ENCODE results near the gene HEATR5A.

DNA sequence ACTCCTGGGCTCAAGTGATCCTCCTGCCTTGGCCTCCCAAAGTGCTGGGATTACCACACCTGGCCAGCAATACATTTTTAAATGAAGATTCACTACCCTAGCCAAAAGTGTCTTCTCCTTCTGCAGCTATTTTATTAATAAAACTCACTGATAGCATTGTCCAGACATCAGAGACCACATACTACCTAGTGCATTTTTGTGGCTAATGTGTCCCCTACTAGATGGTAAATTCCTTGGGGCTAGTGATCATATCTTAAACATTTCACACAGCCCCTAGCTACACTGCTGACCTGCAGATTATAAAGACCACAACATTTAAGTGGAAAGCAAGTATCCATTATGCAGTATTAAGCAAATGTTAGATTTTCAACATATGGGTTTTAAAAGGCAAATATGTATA is 19.9 kb upstream of the HEATR5A start:
- no peak for TF ChIP-seq MTA2 (IDR thresholded peaks at IDR 0.05; ENCODE audit: low read depth)
- no peak for TF ChIP-seq ZNF274 (IDR thresholded peaks at IDR 0.05; ENCODE audit: insufficient read depth, insufficient read length)
- TF ChIP-seq CEBPB (IDR thresholded peaks at IDR 0.05; ENCODE audit: borderline replicate concordance in 1 of 2, low read depth in 2 of 2, low read length in 2 of 2) = no peak
- no peak for TF ChIP-seq POLR2A (IDR thresholded peaks at IDR 0.05; ENCODE audit: low read depth, low read length)
- TF ChIP-seq JUNB (IDR thresholded peaks at IDR 0.05) = no peak
- no peak for TF ChIP-seq SP1 (IDR thresholded peaks at IDR 0.05; ENCODE audit: low read depth, low read length)
- no peak for TF ChIP-seq EP300 (IDR thresholded peaks at IDR 0.05; ENCODE audit: borderline replicate concordance in 1 of 2, control insufficient read depth in 1 of 2, low read depth in 2 of 2, low read length in 2 of 2)
- TF ChIP-seq, protein P1, sequence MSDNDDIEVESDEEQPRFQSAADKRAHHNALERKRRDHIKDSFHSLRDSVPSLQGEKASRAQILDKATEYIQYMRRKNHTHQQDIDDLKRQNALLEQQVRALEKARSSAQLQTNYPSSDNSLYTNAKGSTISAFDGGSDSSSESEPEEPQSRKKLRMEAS (IDR thresholded peaks at IDR 0.05; ENCODE audit: low read depth, low read length) = no peak
- TF ChIP-seq RAD51 (IDR thresholded peaks at IDR 0.05) = no peak
- TF ChIP-seq SRF (IDR thresholded peaks at IDR 0.05; ENCODE audit: low read depth in 2 of 2, low read length in 2 of 2) = no peak
- no peak for TF ChIP-seq RAD21 (IDR thresholded peaks at IDR 0.05; ENCODE audit: insufficient read depth, low read depth, low read length)
- no peak for TF ChIP-seq SKIL (IDR thresholded peaks at IDR 0.05; ENCODE audit: low read depth, poor library complexity, severe bottlenecking)
- no peak for TF ChIP-seq EZH2 (IDR thresholded peaks at IDR 0.05; ENCODE audit: borderline replicate concordance, control insufficient read depth, low read depth, low read length)
